GM12872 (cell line): ENCODE measurements around the gene DDX24.

Source experiments
- TF ChIP-seq, protein P1 (sequence below): IDR thresholded peaks from 3 replicates; pipeline ENCODE4 v1.5.1; 2011; ENCODE audit warnings: low read depth, mild to moderate bottlenecking, low read length, moderate library complexity; ENCODE audit not compliant: insufficient read depth

The DDX24 gene, protein sequence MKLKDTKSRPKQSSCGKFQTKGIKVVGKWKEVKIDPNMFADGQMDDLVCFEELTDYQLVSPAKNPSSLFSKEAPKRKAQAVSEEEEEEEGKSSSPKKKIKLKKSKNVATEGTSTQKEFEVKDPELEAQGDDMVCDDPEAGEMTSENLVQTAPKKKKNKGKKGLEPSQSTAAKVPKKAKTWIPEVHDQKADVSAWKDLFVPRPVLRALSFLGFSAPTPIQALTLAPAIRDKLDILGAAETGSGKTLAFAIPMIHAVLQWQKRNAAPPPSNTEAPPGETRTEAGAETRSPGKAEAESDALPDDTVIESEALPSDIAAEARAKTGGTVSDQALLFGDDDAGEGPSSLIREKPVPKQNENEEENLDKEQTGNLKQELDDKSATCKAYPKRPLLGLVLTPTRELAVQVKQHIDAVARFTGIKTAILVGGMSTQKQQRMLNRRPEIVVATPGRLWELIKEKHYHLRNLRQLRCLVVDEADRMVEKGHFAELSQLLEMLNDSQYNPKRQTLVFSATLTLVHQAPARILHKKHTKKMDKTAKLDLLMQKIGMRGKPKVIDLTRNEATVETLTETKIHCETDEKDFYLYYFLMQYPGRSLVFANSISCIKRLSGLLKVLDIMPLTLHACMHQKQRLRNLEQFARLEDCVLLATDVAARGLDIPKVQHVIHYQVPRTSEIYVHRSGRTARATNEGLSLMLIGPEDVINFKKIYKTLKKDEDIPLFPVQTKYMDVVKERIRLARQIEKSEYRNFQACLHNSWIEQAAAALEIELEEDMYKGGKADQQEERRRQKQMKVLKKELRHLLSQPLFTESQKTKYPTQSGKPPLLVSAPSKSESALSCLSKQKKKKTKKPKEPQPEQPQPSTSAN

DNA sequence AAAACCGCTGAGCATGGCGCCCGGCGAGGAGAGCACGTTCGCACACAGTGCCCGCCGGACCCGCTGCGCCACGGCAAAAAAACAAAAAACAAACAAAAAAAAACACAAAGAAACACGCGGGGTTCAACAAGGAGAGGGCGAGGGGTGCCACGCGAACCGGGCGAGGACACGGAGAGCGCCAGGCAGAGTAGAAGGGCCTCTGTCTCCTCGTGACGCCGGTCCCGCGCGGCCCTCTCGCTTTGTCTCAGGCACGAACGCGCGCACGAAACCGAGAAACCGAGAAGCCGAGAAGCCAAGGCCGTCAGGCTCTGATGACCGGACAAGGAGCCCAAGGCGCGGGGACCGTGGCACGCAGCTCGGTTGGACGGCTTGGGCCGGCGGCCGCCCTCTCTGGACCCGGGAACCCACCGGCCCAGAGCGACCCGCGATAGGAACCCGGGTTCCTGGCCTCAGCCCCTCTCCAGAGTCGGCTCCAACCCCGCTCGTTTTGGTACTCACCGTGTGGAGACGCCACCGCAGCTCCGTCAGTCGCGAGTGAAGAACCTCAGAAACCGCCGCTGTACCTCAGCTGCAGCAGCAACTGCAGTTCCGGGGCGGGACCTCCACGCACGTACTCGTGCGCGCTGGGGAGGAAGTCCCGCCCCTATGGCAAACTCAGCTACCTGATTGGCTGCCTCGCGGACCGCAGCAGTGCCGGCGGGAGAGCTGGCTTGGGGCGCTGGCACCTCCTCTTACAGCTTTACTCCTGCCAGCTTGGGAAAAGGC lies at the start of gene DDX24, which contains the start of gene IFI27L1:
Gene DDX24 (minus strand): TSS at position 582 of the 765 bp plus-strand sequence. CDS start 1,460 bp downstream, outside the sequence.
Gene IFI27L1 (plus strand): TSS at position 690 of the 765 bp plus-strand sequence. CDS start 15,628 bp downstream, outside the sequence.
- TF ChIP-seq, protein P1, sequence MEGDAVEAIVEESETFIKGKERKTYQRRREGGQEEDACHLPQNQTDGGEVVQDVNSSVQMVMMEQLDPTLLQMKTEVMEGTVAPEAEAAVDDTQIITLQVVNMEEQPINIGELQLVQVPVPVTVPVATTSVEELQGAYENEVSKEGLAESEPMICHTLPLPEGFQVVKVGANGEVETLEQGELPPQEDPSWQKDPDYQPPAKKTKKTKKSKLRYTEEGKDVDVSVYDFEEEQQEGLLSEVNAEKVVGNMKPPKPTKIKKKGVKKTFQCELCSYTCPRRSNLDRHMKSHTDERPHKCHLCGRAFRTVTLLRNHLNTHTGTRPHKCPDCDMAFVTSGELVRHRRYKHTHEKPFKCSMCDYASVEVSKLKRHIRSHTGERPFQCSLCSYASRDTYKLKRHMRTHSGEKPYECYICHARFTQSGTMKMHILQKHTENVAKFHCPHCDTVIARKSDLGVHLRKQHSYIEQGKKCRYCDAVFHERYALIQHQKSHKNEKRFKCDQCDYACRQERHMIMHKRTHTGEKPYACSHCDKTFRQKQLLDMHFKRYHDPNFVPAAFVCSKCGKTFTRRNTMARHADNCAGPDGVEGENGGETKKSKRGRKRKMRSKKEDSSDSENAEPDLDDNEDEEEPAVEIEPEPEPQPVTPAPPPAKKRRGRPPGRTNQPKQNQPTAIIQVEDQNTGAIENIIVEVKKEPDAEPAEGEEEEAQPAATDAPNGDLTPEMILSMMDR, result no peak

DNA sequence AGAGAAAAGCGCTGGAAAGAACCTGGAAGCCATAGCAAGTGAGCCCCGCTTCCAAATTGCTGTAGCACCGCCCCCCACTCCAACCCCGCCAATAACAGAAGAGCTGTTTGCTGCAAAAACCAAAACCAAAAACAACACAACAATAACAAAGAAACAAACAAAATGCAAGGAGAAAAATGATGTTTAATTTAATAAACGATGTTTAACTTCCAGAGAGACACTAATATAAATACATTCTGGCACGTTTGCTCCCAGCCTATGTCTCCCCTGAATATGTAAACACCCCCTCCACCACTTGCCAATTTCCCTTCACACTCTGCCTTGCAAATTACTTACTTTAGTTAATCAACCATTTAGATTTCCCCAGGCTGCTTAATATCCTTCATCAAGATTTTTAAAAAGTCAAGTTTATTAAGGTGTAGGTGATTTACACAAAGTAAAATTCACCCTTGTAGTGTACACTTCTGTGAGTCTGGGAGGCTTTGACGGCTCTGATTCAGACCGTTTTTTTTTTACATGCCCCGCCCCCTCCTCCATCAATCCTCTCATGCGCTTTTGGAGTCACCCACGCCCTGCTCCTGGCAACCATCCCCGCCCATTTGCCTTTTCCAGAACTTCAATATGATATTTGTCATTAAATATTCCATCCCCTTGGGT lies 48.9 kb upstream of the DDX24 start:
- TF ChIP-seq, protein P1, result no peak

DNA sequence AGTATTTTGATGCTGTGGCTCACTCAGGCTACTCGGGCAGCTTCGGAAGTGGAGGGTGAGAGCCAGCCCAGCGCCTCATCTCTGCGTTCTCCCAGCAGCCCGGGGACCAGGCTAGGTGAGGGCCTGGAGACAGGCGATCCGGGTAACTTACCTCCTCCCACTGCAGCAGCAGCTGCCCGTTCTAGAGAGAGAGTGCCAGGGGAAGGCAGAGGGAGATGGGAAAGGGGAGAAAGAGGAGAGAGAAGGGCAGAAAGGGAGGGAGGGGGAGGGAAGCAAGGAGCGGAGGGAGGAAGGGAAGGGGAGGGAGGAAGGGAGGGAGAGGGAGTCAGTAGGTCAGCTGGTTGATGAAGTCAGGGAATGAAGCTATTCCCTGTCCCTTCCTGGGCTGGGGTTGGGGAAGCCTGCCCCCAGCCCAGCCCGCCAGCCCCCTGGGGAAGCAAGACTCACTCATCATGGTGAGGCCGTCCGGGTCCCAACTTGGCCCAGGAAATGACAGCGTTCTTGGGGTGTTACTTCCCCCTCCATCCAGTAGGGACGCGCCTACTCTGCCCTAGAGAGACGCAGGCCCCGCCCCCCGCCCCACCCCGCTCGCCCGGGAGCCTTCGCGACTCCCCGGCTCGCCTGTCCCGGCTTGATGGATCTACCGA lies 48.2 kb upstream of the DDX24 start, which contains the start of gene IFI27L2:
Gene IFI27L2 (minus strand): TSS at position 494 of the 647 bp plus-strand sequence. CDS start 40 bp downstream, at position 454.
- TF ChIP-seq, protein P1, result peak; percentile 43

DNA sequence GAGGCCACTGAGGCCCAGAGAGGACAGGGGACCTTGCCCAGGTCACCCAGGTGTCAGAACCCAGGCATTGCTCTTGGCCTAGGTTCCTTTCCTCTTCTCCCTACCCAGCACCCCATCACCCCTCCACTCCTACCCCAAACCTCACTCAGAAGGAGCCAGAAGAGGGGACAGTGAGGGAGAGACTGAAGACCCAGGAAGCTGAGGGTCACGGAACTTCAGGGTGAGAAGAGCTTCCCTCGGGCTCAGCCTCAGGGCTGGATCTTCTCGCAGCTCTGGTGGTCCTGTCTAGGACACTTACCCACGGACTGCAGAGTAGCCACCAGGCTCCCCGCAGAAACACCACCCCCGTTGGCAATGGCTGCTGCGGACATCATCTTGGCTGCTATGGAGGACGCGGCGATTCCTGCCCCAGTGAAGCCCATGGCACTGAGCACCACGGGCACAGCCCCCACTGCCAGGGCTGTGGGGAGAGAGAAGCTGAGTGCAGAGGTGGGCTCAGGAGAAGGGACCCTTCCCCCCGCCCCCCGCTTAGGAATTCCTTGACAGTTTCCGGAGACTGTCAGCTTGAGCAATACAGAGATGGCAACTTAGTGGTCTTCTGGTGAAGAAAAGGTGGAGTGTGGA lies 47.3 kb upstream of the DDX24 start:
- TF ChIP-seq, protein P1, result no peak

DNA sequence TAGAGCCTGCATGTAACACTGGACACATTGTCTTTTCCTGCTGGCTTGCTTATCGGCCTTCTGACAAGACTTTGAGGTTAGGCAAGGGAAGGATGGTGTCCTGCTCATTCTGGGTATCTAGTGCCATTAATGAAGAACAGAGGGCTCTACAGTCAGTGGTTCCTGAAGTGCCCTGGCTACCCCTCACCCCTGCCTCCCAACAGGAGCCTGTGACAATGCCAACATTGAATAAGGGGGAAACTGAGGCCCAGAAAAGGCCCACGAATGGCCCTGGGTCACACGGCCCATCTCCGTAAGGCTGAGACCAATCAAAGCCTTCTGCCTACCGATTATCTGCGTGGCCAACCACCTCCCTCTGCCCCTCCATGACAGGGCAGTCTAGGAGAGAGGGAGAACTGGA lies 46.3 kb upstream of the DDX24 start:
- TF ChIP-seq, protein P1, result no peak

DNA sequence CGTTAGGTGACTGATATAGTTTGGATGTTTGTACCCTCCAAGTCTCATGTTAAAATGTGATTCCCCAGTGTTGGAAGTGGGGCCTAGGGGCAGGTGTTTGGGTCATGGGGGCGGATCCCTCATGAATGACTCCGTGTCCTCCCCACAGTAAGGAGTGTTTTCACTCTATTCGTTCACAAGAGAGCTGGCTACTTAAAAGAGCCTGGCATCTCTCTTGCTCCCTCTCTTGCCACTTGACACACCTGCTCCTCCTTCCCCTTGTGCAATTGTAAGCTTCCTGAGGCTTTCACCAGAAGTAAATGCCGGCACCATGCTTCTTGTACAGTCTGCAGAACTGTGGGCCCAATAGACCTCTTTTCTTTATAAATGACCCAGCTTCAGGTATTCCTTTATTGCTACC lies 45.8 kb upstream of the DDX24 start:
- TF ChIP-seq, protein P1, result no peak
